ENCODE results near the gene UBAP2L. TPM values are rescaled to one million over a fixed set of nuclear protein-coding genes. Genes with fewer than 3 reads are reported as not detected.

Gene UBAP2L
- total and polyA plus RNA-seq, 2 donors (not counting 1 experiment from before 2014, with no cell fraction given) = 147 to 218 TPM

DNA sequence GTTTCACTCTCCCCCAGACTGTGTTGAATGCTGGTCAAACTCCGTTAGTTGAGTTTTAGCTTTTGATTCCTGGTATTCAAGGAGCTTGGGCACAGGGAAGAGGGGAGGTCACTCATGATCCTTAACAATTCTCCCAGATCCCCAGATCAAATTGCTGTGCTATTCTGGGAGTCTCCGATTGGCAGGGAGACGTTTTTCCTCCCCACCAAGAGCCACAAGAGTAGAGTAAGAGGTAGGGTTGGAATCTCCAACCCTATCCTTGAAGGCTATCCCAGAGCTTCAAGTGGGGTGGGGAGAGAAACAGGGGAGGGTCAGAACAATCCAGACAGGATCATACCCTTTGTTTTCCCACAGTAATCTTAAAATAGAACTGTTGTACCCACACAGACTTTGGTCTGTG, 28.3 kb upstream of the UBAP2L start:
- no peak overlapping the region for H3K4me3 Mint-ChIP-seq
- TF ChIP-seq, protein P1, sequence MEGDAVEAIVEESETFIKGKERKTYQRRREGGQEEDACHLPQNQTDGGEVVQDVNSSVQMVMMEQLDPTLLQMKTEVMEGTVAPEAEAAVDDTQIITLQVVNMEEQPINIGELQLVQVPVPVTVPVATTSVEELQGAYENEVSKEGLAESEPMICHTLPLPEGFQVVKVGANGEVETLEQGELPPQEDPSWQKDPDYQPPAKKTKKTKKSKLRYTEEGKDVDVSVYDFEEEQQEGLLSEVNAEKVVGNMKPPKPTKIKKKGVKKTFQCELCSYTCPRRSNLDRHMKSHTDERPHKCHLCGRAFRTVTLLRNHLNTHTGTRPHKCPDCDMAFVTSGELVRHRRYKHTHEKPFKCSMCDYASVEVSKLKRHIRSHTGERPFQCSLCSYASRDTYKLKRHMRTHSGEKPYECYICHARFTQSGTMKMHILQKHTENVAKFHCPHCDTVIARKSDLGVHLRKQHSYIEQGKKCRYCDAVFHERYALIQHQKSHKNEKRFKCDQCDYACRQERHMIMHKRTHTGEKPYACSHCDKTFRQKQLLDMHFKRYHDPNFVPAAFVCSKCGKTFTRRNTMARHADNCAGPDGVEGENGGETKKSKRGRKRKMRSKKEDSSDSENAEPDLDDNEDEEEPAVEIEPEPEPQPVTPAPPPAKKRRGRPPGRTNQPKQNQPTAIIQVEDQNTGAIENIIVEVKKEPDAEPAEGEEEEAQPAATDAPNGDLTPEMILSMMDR (IDR thresholded peaks at IDR 0.05) = no peak
- TF ChIP-seq EZH2 (IDR thresholded peaks at IDR 0.05; ENCODE audit: borderline replicate concordance, insufficient read depth, low read depth, low read length, poor library complexity, severe bottlenecking) = no peak
- peaks cover 0 to 9% of the 10 kb centered on the region in 2 donors for H3K4me1 ChIP-seq (ENCODE audit: control insufficient read depth in 2 of 2, insufficient read depth in 2 of 2, low read length in 2 of 2)
- no peak overlapping the region for H3K27ac ChIP-seq (ENCODE audit: low read length in 2 of 2)
- POLR2A ChIA-PET = no interaction called here
- peaks cover 35% of the 10 kb centered on the region for H3K27me3 Mint-ChIP-seq
- H3K4me1 Mint-ChIP-seq = no peaks in the 10 kb centered on the region
- H3K79me2 ChIP-seq (ENCODE audit: control insufficient read depth, insufficient read depth, low read length) = no peaks in the 10 kb centered on the region
- no CpG with 5 or more reads among the region's 3 CpGs for WGBS (ENCODE audit: insufficient coverage)
- H2AFZ ChIP-seq (ENCODE audit: insufficient read depth, low read depth, low read length, poor library complexity, severe bottlenecking) = no peak overlapping the region
- H3K9me3 Mint-ChIP-seq (ENCODE audit: insufficient read depth) = no peaks in the 10 kb centered on the region
- no peak overlapping the region for H3K27ac Mint-ChIP-seq
- DNase-seq (no peak), ATAC-seq (ENCODE audit: low read depth) (no peak)
- H3K36me3 ChIP-seq (replicated peaks in 1 of 2; ENCODE audit: control extremely low read depth in 1 of 2, control insufficient read depth in 1 of 2, extremely low read depth in 1 of 2, insufficient read depth in 2 of 2, low read length in 1 of 2) = no peaks in the 10 kb centered on the region
- intact Hi-C loops (cut with micrococcal nuclease) = no loop called here
- H3K4me3 ChIP-seq (ENCODE audit: control extremely low read depth in 1 of 5, extremely low read depth in 1 of 5, insufficient read depth in 1 of 5, low read depth in 2 of 5, low read length in 4 of 5) = no peak overlapping the region
- no peak overlapping the region for H3K9ac ChIP-seq (ENCODE audit: low read length)
- peaks cover 0 to 18% (median 7%) of the 10 kb centered on the region in 4 experiments for H3K27me3 ChIP-seq (replicated peaks in 1 of 4; ENCODE audit: control extremely low read depth in 1 of 4, control insufficient read depth in 3 of 4, insufficient read depth in 4 of 4, low read length in 3 of 4)
- CTCF ChIA-PET = interaction anchor here (0.8 kb wide), 2 partner anchors 22 to 35 kb away, joined by 3 read pairs; no protein-coding TSS in a partner anchor
- no peak overlapping the region for H3K4me2 ChIP-seq (replicated peaks; ENCODE audit: low read depth, low read length, poor library complexity, severe bottlenecking)
- no peaks in the 10 kb centered on the region for H3K9me3 ChIP-seq (ENCODE audit: control extremely low read depth in 1 of 3, control insufficient read depth in 2 of 3, insufficient read depth in 1 of 3, low read length in 2 of 3)
- no peaks in the 10 kb centered on the region for H4K20me1 ChIP-seq (ENCODE audit: control insufficient read depth, insufficient read depth, low read length, poor library complexity, severe bottlenecking)

DNA sequence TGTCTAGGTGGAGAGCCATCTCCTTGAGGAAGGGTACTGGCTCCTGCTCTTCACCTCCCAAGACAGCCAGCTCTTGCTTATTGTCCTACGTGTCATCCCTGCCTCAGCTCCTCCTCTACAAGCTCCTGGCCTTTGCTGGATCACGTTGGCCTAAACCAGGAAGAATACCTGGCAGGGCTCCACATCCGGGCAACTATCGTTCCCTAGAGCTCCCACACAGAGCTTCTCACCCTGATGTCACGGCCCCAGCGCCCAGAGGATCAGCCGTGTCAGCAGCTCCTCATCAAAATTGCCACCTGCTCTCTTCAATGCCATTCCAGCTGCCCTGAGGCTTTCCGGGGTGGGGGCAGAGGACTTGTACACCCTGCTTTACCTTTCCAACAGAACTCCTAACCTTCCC, 26.9 kb upstream of the UBAP2L start:
- Histone ChIP-seq H2AFZ (ENCODE audit: insufficient read depth, low read depth, low read length, poor library complexity, severe bottlenecking) (no peak overlapping the region), H3K9me3 (ENCODE audit: control extremely low read depth in 1 of 3, control insufficient read depth in 2 of 3, insufficient read depth in 1 of 3, low read length in 2 of 3) (no peaks in the 10 kb centered on the region), H3K27me3 (replicated peaks in 1 of 4; ENCODE audit: control extremely low read depth in 1 of 4, control insufficient read depth in 3 of 4, insufficient read depth in 4 of 4, low read length in 3 of 4) (peaks cover 0 to 18% (median 7%) of the 10 kb centered on the region in 4 experiments), H3K79me2 (ENCODE audit: control insufficient read depth, insufficient read depth, low read length) (no peaks in the 10 kb centered on the region), H3K27ac (ENCODE audit: low read length in 2 of 2) (no peak overlapping the region), H4K20me1 (ENCODE audit: control insufficient read depth, insufficient read depth, low read length, poor library complexity, severe bottlenecking) (no peaks in the 10 kb centered on the region), H3K9ac (ENCODE audit: low read length) (no peak overlapping the region), H3K4me3 (ENCODE audit: control extremely low read depth in 1 of 5, extremely low read depth in 1 of 5, insufficient read depth in 1 of 5, low read depth in 2 of 5, low read length in 4 of 5) (no peak overlapping the region), H3K36me3 (replicated peaks in 1 of 2; ENCODE audit: control extremely low read depth in 1 of 2, control insufficient read depth in 1 of 2, extremely low read depth in 1 of 2, insufficient read depth in 2 of 2, low read length in 1 of 2) (no peaks in the 10 kb centered on the region), H3K4me1 (ENCODE audit: control insufficient read depth in 2 of 2, insufficient read depth in 2 of 2, low read length in 2 of 2) (peaks cover 0 to 9% of the 10 kb centered on the region in 2 donors), H3K4me2 (replicated peaks; ENCODE audit: low read depth, low read length, poor library complexity, severe bottlenecking) (no peak overlapping the region)
- H3K4me3 Mint-ChIP-seq = no peak overlapping the region
- no peaks in the 10 kb centered on the region for H3K4me1 Mint-ChIP-seq
- DNase-seq = no peak
- no peak for TF ChIP-seq EZH2 (IDR thresholded peaks at IDR 0.05; ENCODE audit: borderline replicate concordance, insufficient read depth, low read depth, low read length, poor library complexity, severe bottlenecking)
- TF ChIP-seq, protein P1 (IDR thresholded peaks at IDR 0.05) = no peak
- 81% methylated on average over 8 of the region's 8 CpGs for WGBS (ENCODE audit: insufficient coverage)
- intact Hi-C loops (cut with micrococcal nuclease) = no loop called here
- CTCF ChIA-PET = interaction anchor here (1.0 kb wide), 2 partner anchors 27 to 78 kb away, joined by 3 read pairs; no protein-coding TSS in a partner anchor
- peaks cover 31% of the 10 kb centered on the region for H3K27me3 Mint-ChIP-seq
- H3K9me3 Mint-ChIP-seq (ENCODE audit: insufficient read depth) = no peaks in the 10 kb centered on the region
- POLR2A ChIA-PET = interaction anchor here (0.6 kb wide), 1 partner anchor 172 kb away, joined by 5 read pairs; no protein-coding TSS in a partner anchor
- no peak overlapping the region for H3K27ac Mint-ChIP-seq
- no peak for ATAC-seq (ENCODE audit: low read depth)
